Karpas-422 (cell line): ENCODE data around the gene EDARADD. TPM values are rescaled to one million over a fixed set of nuclear protein-coding genes. Genes with fewer than 3 reads are reported as not detected.
"Not testable (repeated sequence)": the region's sequence is repeated elsewhere in the genome, so short reads cannot be mapped to it uniquely, and the experiment has no call there.

ENCODE experiments used
- DNase-seq: peaks from one replicate; pipeline ENCODE4 v3.0.0-alpha.2; 2015
- H2AFZ ChIP-seq: fragments of 200-600 bp; sonication (generic); 2 replicates; pipeline ENCODE4 v1.6.1; 2014; ENCODE audit warnings: antibody characterized with exemption, low read length, mixed read lengths
- H3K27ac ChIP-seq: fragments of 200-600 bp; sonication (generic); 2 replicates; pipeline ENCODE4 v1.5.1; 2014; ENCODE audit warnings: mild to moderate bottlenecking, low read length, moderate library complexity
- H3K27me3 ChIP-seq: fragments of 200-600 bp; sonication (generic); 2 replicates; pipeline ENCODE4 v1.6.1; 2014; ENCODE audit warnings: low read length, mixed read lengths
- H3K36me3 ChIP-seq: fragments of 200-600 bp; sonication (generic); 2 replicates; pipeline ENCODE4 v1.6.1; 2014; ENCODE audit warnings: low read length, mixed read lengths; ENCODE audit not compliant: insufficient read depth
- H3K4me1 ChIP-seq: fragments of 200-600 bp; sonication (generic); 2 replicates; pipeline ENCODE4 v1.6.1; 2014; ENCODE audit warnings: mild to moderate bottlenecking, low read length, mixed read lengths
- H3K4me2 ChIP-seq: fragments of 200-600 bp; sonication (generic); 2 replicates; pipeline ENCODE4 v1.6.1; 2014; ENCODE audit warnings: low read length, low read depth, mild to moderate bottlenecking; ENCODE audit not compliant: poor library complexity, severe bottlenecking
- H3K4me3 ChIP-seq: fragments of 200-600 bp; sonication (generic); 2 replicates; pipeline ENCODE4 v1.5.1; 2014; ENCODE audit warnings: mild to moderate bottlenecking, antibody characterized with exemption, low read length, mixed read lengths
- H3K79me2 ChIP-seq: fragments of 200-600 bp; sonication (generic); 2 replicates; pipeline ENCODE4 v1.6.1; 2014; ENCODE audit warnings: mild to moderate bottlenecking, low read length, mixed read lengths
- H3K9ac ChIP-seq: fragments of 200-600 bp; sonication (generic); 2 replicates; pipeline ENCODE4 v1.6.0; 2014; ENCODE audit warnings: low read length
- H3K9me2 ChIP-seq: fragments of 200-600 bp; sonication (generic), shearing (Covaris generic); replicated peaks from 2 replicates; pipeline ENCODE4 v1.6.0; 2014; ENCODE audit warnings: mild to moderate bottlenecking, low read length, moderate library complexity; ENCODE audit not compliant: insufficient read depth
- H3K9me3 ChIP-seq: fragments of 300-700, 200-600 bp; sonication (generic); 2 replicates; pipeline ENCODE4 v1.6.1; 2014; ENCODE audit warnings: low read length, mixed read lengths
- H4K20me1 ChIP-seq: fragments of 200-600 bp; sonication (generic); 2 replicates; pipeline ENCODE4 v1.6.1; 2014; ENCODE audit warnings: mild to moderate bottlenecking, antibody characterized with exemption, low read length, low read depth; ENCODE audit not compliant: insufficient read depth
- total RNA-seq: library from RNA; depleted of rRNA; stranded (reverse); fragments of >200 nt; shearing (Covaris generic); gene quantifications from 2 replicates; pipeline ENCODE4 v1.2.3, GENCODE V29; 2014; ENCODE audit warnings: low replicate concordance

The EDARADD gene
- total RNA-seq, 1 experiment from 2014 or later = not detected

GRCh38 chr1:236471096-236471495 lies 77.0 kb downstream of the EDARADD start:
- Histone ChIP-seq H3K27me3 (no peaks in the 10 kb centered on the region), H3K9me3 (no peaks in the 10 kb centered on the region), H3K36me3 (no peaks in the 10 kb centered on the region), H3K9ac (no peak overlapping the region), H4K20me1 (no peaks in the 10 kb centered on the region), H3K4me2 (no peak overlapping the region), H3K9me2 (no peaks in the 10 kb centered on the region), H3K4me3 (no peak overlapping the region), H3K4me1 (no peaks in the 10 kb centered on the region; the same call in 1 of the 2 replicates), H3K79me2 (no peaks in the 10 kb centered on the region), H2AFZ (no peak overlapping the region), H3K27ac (no peak overlapping the region)
- DNase-seq = no peak

- H3K27me3 ChIP-seq = no peaks in the 10 kb centered on the region
- H4K20me1 ChIP-seq = no peaks in the 10 kb centered on the region
- H3K9me3 ChIP-seq = no peaks in the 10 kb centered on the region
- no peak overlapping the region for H3K9ac ChIP-seq
- no peak overlapping the region for H2AFZ ChIP-seq
- H3K4me2 ChIP-seq = no peak overlapping the region
- no peak for DNase-seq
- no peaks in the 10 kb centered on the region for H3K79me2 ChIP-seq
- H3K9me2 ChIP-seq = no peaks in the 10 kb centered on the region
- H3K36me3 ChIP-seq = no peaks in the 10 kb centered on the region
- no peak overlapping the region for H3K27ac ChIP-seq
- H3K4me3 ChIP-seq = no peak overlapping the region
- H3K4me1 ChIP-seq = no peaks in the 10 kb centered on the region
Measured at GRCh38 chr1:236471653-236472052, 77.6 kb downstream of the EDARADD start.

GRCh38 chr1:236472850-236473788 lies 79.0 kb downstream of the EDARADD start:
- H3K27ac ChIP-seq = no peak overlapping the region
- H3K4me1 ChIP-seq = no peaks in the 10 kb centered on the region
- H4K20me1 ChIP-seq = no peaks in the 10 kb centered on the region
- no peak overlapping the region for H3K4me2 ChIP-seq
- DNase-seq = no peak
- H3K27me3 ChIP-seq = no peaks in the 10 kb centered on the region
- H3K36me3 ChIP-seq = no peaks in the 10 kb centered on the region
- no peak overlapping the region for H2AFZ ChIP-seq
- no peaks in the 10 kb centered on the region for H3K79me2 ChIP-seq
- H3K9me3 ChIP-seq = no peaks in the 10 kb centered on the region
- H3K9me2 ChIP-seq = no peaks in the 10 kb centered on the region
- no peak overlapping the region for H3K9ac ChIP-seq
- H3K4me3 ChIP-seq = no peak overlapping the region

- no peak overlapping the region for H3K9ac ChIP-seq
- H3K4me3 ChIP-seq = no peak overlapping the region
- H3K4me1 ChIP-seq = no peaks in the 10 kb centered on the region
- no peaks in the 10 kb centered on the region for H3K9me2 ChIP-seq
- no peak overlapping the region for H3K27ac ChIP-seq
- H3K79me2 ChIP-seq = no peaks in the 10 kb centered on the region
- no peak for DNase-seq
- H4K20me1 ChIP-seq = no peaks in the 10 kb centered on the region
- H2AFZ ChIP-seq = no peak overlapping the region
- no peaks in the 10 kb centered on the region for H3K27me3 ChIP-seq
- H3K4me2 ChIP-seq = no peak overlapping the region
- no peaks in the 10 kb centered on the region for H3K9me3 ChIP-seq
- no peaks in the 10 kb centered on the region for H3K36me3 ChIP-seq
Measured at GRCh38 chr1:236476019-236476418, 81.9 kb downstream of the EDARADD start.

- H3K9me3 ChIP-seq = no peaks in the 10 kb centered on the region
- H4K20me1 ChIP-seq = no peaks in the 10 kb centered on the region
- no peak overlapping the region for H2AFZ ChIP-seq
- no peak overlapping the region for H3K27ac ChIP-seq
- no peaks in the 10 kb centered on the region for H3K4me1 ChIP-seq
- H3K9me2 ChIP-seq = no peaks in the 10 kb centered on the region
- H3K4me3 ChIP-seq = no peak overlapping the region
- no peak overlapping the region for H3K9ac ChIP-seq
- no peaks in the 10 kb centered on the region for H3K27me3 ChIP-seq
- H3K4me2 ChIP-seq = no peak overlapping the region
- DNase-seq = no peak
- no peaks in the 10 kb centered on the region for H3K36me3 ChIP-seq
- H3K79me2 ChIP-seq = no peaks in the 10 kb centered on the region
Measured at GRCh38 chr1:236480758-236481436, 86.8 kb downstream of the EDARADD start.

GRCh38 chr1:236484310-236484971 lies 90.4 kb downstream of the EDARADD start:
- no peaks in the 10 kb centered on the region for H3K36me3 ChIP-seq
- H3K27ac ChIP-seq = no peak overlapping the region
- H2AFZ ChIP-seq = no peak overlapping the region
- H3K4me3 ChIP-seq = no peak overlapping the region
- H3K4me1 ChIP-seq = no peaks in the 10 kb centered on the region
- H3K9ac ChIP-seq = no peak overlapping the region
- no peaks in the 10 kb centered on the region for H3K27me3 ChIP-seq
- no peaks in the 10 kb centered on the region for H3K9me3 ChIP-seq
- no peaks in the 10 kb centered on the region for H3K9me2 ChIP-seq
- no peaks in the 10 kb centered on the region for H3K79me2 ChIP-seq
- no peak for DNase-seq
- H4K20me1 ChIP-seq = no peaks in the 10 kb centered on the region
- H3K4me2 ChIP-seq = no peak overlapping the region

- Histone ChIP-seq H3K79me2 (no peaks in the 10 kb centered on the region), H3K4me2 (no peak overlapping the region), H3K4me1 (no peaks in the 10 kb centered on the region), H4K20me1 (no peaks in the 10 kb centered on the region), H3K27me3 (no peaks in the 10 kb centered on the region), H3K9me3 (no peaks in the 10 kb centered on the region), H3K27ac (no peak overlapping the region), H3K9ac (no peak overlapping the region), H3K9me2 (no peaks in the 10 kb centered on the region), H3K4me3 (no peak overlapping the region), H3K36me3 (no peaks in the 10 kb centered on the region), H2AFZ (no peak overlapping the region)
- no peak for DNase-seq
Measured at GRCh38 chr1:236486356-236487002, 92.4 kb downstream of the EDARADD start.

- H2AFZ ChIP-seq, H3K9ac ChIP-seq, H3K27ac ChIP-seq, DNase-seq, H3K9me3 ChIP-seq, H3K36me3 ChIP-seq, H3K4me2 ChIP-seq, H3K79me2 ChIP-seq, H4K20me1 ChIP-seq, H3K4me3 ChIP-seq, H3K4me1 ChIP-seq, H3K27me3 ChIP-seq, H3K9me2 ChIP-seq: not testable (repeated sequence)
Measured at GRCh38 chr1:236489161-236489560, 95.1 kb downstream of the EDARADD start.
